HG03442 (cell line): ENCODE data around the gene ARL15.
"Not testable (repeated sequence)": the region's sequence is repeated elsewhere in the genome, so short reads cannot be mapped to it uniquely, and the experiment has no call there.

ENCODE experiments used
- ATAC-seq: cut with Tn5 transposase; IDR thresholded peaks from one replicate; pipeline ENCODE4 v1.9.1; 2021; ENCODE audit warnings: mild to moderate bottlenecking, moderate library complexity; ENCODE audit not compliant: unreplicated experiment

Gene ARL15

DNA sequence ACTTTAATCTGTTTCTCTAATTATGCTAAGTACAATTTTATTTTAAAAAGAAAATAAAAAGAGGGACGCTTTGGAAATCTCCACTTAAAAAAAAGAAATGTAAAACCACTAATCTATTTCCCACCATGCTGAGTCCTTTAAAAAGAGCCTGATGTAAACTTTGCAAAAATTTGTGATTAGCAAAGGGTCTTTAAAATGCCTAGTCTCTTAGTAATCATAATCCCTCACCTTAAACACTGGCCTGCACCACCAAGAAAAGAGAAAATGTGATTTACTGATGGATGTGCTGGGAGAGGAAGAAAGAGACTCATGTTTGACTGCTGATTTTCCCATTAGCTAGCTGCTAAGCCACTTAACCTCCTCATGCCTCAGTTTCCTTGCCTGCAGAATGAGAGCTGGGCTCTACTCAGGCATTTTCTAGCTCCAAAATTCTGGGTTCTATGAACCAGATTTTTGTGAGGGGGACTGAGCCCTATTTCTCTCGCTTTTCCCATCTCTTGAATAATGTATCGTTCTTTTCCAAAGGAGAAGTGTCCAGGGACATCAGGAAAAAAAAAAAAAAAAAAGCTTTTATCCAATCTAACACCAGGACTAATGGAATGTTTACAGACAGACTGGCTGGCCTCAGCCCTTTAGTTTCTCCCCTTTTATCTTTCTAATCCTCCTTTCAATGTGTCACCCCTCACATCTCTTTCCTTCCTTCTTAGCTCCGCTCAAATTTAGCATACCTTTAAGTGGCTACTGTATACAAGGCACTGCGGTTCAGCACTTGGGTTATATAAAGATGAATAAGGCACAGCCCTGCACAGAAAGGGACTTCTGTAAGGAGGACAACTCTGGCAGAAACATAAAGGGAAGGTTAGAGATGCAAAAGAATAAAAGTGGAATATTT, 312.4 kb downstream of the ARL15 start:
- ATAC-seq, result no peak

DNA sequence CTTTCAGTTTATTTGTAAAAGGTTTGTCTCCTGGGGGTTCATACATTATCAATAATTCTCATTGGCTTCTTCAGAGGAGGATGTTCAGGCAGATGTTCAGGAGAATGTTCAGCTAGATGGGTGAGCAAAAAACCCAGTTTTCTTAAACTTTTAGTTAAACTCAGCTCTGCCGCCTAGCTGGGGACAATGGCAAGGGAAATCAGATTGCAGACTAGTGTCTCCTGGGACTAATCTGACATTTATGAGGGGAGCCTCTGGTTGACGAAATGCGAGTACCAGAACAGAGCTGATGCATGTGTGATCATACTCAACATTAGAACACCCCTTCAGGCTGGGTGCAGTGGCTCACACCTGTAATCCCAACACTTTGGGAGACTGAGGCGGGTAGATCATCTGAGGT, 314.4 kb downstream of the ARL15 start:
- no peak for ATAC-seq

- ATAC-seq, result no peak
Measured at GRCh38 chr5:53994148-53994547, 316.2 kb downstream of the ARL15 start.

- no peak for ATAC-seq
Measured at GRCh38 chr5:53991942-53992341, 318.4 kb downstream of the ARL15 start.

DNA sequence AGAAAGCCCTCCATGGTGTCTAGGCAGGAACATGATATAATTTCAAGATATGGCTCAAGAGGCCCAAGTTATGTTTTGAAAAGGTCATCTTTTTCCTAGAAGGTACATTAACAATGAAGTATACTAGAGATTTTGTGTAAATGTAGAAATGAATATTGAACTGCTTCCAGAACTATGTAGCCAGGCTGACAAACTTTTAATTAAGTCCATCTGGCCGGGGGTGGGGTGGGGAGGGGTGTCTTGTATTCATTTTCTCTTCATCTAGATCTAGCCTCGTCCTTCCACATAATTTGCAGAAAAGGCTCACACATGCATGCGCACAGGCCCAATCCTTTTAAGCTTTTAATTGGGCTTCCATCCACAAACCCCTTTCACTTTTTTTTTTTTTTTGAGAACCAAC, 323.3 kb downstream of the ARL15 start:
- ATAC-seq, result no peak

- ATAC-seq, result no peak
Measured at GRCh38 chr5:53985796-53986195, 324.6 kb downstream of the ARL15 start.

- ATAC-seq, result no peak
Measured at GRCh38 chr5:53984971-53985370, 325.4 kb downstream of the ARL15 start.

- no peak for ATAC-seq
Measured at GRCh38 chr5:53983568-53984460, 326.6 kb downstream of the ARL15 start.

DNA sequence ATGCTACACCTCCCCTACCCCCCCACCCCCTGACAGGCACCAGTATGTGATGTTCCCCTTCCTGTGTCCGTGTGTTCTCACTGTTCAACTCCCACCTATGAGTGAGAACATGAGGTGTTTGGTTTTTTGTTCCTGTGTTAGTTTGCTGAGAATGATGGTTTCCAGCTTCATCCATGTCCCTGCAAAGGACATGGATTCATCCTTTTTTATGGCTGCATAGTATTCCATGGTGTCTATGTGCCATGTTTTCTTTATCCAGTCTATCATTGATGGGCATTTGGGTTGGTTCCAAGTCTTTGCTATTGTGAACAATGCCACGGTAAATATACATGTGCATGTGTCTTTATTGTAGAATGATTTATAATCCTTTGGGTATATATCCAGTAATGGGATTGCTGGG, 328.1 kb downstream of the ARL15 start:
- not testable (repeated sequence) for ATAC-seq

DNA sequence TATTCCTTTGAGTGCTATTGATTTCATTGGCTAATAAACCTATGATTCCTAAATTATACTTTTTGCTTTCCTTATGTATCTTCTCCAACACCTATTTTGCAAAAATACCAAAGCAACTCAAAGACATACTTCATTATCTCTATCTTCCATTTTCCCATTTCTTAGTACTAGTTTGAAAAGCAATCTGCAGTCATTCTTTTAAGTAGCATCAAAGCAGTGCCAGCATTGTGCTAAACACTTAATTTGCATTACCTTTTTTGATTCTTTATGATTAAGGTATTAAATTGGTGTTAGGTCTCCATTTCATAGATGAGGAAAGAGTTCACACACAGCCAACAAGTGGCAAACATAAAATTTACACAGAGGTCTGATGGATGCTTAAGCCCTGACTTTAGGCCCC, 330.3 kb downstream of the ARL15 start:
- no peak for ATAC-seq

DNA sequence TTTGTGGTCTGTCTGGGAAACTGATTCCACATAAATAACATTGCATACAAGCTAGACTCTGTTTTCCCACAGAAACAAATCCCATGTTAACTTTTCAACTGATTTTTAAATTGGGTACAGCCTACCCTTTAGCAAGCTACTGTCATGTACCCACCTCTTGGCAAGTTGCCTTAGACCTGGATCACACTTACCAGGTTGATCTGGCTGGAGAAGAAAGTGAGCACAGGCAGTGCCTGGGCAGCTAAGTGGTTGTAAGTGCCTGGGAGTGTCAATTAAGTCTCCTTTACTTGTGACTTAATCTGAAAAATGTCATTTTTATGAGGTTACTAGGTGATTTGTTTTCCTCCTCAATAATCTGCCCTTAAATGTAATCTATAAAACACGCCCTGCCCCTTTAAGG, 336.4 kb downstream of the ARL15 start:
- no peak for ATAC-seq

GRCh38 chr5:53972314-53972713, 338.1 kb downstream of the ARL15 start:
- ATAC-seq, result no peak

- no peak for ATAC-seq
Measured at GRCh38 chr5:53971551-53971950, 338.8 kb downstream of the ARL15 start.

DNA sequence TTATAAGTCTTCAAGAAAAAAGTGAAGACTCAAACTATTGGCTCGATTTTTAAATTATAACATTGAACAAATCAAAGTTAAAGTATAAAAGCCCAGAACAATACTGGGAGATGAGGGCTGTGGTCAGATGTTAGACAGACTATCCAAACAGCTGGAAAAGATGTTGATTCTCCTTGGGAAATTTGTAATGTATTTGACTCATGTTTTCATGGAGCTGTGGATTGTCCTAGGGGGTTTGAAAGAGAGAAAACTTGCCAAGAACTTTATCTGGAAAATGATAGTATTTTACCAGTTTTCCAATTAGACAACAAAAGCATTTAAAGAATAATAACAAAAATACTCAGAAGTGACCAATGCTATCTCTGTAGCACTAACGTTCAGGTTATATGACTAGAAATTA, 339.2 kb downstream of the ARL15 start:
- no peak for ATAC-seq

GRCh38 chr5:53970475-53970874, 339.9 kb downstream of the ARL15 start:
- no peak for ATAC-seq

DNA sequence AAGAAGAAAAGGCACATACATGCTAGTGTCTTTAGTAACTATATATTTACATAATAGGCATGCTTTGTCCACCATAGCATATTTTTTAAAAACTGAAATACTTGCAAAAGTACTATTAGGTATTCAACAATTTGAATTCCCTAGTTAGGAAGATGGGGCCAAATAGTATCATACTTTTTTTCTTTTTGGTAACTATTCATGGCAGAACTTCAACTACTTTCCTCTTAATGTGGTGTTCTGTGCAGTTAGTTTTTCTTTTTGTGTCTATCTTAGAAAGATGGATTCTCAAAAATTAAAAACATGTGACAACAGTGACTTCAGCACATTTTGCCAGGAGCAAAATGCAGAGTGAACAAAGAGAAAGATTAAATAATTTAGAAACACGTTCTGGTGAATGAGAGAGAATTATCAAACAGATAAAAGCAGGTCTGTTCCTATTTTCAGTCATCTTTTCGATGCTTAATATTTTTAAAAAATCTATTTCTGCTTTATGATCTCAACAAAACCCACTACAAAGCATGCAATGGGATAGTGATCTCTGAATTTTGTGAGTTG, 341.1 kb downstream of the ARL15 start:
- ATAC-seq, result no peak

GRCh38 chr5:53965459-53965858, 344.9 kb downstream of the ARL15 start:
- ATAC-seq, result no peak

- ATAC-seq, result no peak
Measured at GRCh38 chr5:53963958-53964357, 346.4 kb downstream of the ARL15 start.

GRCh38 chr5:53962306-53962705, 348.1 kb downstream of the ARL15 start:
- no peak for ATAC-seq

DNA sequence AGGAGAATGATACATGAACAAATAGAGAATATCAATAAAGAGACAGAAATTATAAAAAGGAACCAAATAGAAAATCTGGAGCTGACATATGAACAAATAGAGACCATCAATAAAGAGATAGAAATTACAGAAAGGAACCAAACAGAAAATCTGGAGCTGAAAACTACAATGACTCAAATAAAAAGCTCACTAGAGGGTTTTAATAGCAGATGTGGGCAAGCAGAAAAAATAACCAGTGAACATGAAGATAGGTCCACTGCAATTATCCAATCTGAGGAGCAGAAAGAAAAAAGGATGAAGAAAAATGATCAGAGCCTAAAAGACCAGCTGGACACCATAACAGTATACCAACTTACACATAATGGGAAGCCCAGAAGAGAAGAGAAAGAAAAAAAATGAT, 353.7 kb downstream of the ARL15 start:
- no peak for ATAC-seq

DNA sequence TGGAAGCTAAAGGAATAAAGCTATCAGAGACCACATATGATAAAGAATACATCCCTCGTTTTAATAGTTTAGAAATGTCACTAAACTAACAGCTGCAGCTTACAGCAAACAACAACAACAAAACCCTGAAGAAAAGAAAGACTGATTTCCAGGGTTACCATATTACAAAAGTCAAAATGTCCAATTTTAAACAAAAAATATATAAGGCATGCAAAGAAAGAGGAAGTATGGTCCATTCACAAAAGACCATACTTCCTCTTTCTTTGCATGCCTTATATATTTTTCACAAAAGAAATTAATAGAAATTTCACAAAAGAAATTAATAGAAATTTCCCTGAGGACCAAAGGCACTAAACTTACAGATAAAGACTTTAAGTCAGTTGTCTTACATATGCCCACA, 354.2 kb downstream of the ARL15 start:
- no peak for ATAC-seq

- no peak for ATAC-seq
Measured at GRCh38 chr5:53950621-53951020, 359.8 kb downstream of the ARL15 start.
